ENCODE measurements around the gene ASB3.

ASB3 gene

DNA sequence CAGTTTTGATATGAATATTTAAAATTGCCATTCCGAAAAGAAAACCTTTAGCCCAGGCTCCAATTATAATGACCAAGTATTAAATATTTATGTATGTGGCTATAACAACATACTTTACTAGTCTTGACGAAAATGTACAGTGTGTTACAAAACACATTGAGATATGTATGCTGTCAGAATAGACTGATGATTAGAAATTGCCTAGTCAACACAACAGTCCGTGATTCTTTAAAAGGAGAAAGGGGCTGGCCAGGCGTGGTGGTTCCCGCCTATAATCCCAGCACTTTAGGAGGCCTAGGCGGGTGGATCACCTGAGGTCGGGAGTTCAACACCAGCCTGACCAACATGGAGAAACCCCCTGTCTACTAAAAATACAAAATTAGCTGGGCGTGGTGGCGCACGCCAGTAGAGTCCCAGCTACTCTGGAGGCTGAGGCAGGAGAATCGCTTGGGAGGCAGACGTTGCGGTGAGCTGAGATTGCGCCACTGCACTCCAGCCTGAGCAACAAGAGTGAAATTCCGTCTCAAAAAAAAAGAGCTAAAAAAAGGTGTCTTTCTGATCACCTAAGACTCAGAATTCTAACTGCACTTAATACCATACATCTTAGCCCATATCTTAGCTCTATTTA, 17.3 kb downstream of the ASB3 start:
- peaks cover 43% of the 10 kb centered on the region for H3K79me2 ChIP-seq (ENCODE audit: insufficient read depth, low read length)
- H4K20me1 ChIP-seq (ENCODE audit: insufficient read depth, low read length): no peaks in the 10 kb centered on the region
- peak overlapping the region; percentile 76 for H3K4me2 ChIP-seq (ENCODE audit: low read length)
- TF ChIP-seq, protein P1, sequence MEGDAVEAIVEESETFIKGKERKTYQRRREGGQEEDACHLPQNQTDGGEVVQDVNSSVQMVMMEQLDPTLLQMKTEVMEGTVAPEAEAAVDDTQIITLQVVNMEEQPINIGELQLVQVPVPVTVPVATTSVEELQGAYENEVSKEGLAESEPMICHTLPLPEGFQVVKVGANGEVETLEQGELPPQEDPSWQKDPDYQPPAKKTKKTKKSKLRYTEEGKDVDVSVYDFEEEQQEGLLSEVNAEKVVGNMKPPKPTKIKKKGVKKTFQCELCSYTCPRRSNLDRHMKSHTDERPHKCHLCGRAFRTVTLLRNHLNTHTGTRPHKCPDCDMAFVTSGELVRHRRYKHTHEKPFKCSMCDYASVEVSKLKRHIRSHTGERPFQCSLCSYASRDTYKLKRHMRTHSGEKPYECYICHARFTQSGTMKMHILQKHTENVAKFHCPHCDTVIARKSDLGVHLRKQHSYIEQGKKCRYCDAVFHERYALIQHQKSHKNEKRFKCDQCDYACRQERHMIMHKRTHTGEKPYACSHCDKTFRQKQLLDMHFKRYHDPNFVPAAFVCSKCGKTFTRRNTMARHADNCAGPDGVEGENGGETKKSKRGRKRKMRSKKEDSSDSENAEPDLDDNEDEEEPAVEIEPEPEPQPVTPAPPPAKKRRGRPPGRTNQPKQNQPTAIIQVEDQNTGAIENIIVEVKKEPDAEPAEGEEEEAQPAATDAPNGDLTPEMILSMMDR (IDR thresholded peaks at IDR 0.05; ENCODE audit: low read length): no peak
- TF ChIP-seq EZH2 (IDR thresholded peaks at IDR 0.05; ENCODE audit: borderline replicate concordance, low read length): no peak
- H3K27me3 ChIP-seq (ENCODE audit: insufficient read depth, low read length): no peaks in the 10 kb centered on the region
- peaks cover 42% of the 10 kb centered on the region for H3K36me3 ChIP-seq (ENCODE audit: insufficient read depth, low read length)
- H3K27ac ChIP-seq (ENCODE audit: low read depth, low read length, poor library complexity, severe bottlenecking): peak overlapping the region; percentile 91
- H3K4me3 ChIP-seq (ENCODE audit: low read depth, low read length, poor library complexity, severe bottlenecking): peak overlapping the region; percentile 91
- H3K9me2 ChIP-seq (ENCODE audit: low read depth, low read length): no peaks in the 10 kb centered on the region
- no peak overlapping the region for H2AFZ ChIP-seq (ENCODE audit: low read length)
- peaks cover 4% of the 10 kb centered on the region; the same call in 1 of the 2 replicates for H3F3A ChIP-seq (ENCODE audit: insufficient read depth, low read length)
- peak overlapping the region; percentile 98; the same call in 1 of the 2 replicates for H3K9ac ChIP-seq (ENCODE audit: low read length)
- peaks cover 30% of the 10 kb centered on the region for H3K4me1 ChIP-seq (ENCODE audit: insufficient read depth, low read length, severe bottlenecking)
- no peaks in the 10 kb centered on the region for H3K9me3 ChIP-seq (ENCODE audit: low read length)

DNA sequence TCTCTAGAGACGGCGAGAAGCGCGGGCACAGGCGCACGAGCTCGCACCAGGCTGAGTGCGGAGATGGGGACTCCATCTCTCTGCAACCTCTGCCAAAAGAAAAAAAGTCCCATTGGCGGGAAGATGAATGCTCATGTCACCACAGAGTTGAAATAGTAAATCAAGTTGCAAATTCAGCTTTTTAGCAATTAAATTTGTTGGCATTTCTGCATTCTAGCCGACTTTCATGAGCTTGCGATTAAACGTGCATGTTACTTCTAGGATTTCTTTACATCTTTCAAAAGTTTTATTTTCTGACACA, 18.6 kb downstream of the ASB3 start:
- TF ChIP-seq, protein P1 (IDR thresholded peaks at IDR 0.05; ENCODE audit: low read length): no peak
- no peak for TF ChIP-seq EZH2 (IDR thresholded peaks at IDR 0.05; ENCODE audit: borderline replicate concordance, low read length)
- Histone ChIP-seq H3K36me3 (ENCODE audit: insufficient read depth, low read length) (peaks cover 44% of the 10 kb centered on the region), H3F3A (ENCODE audit: insufficient read depth, low read length) (no peaks in the 10 kb centered on the region), H3K4me1 (ENCODE audit: insufficient read depth, low read length, severe bottlenecking) (peaks cover 30% of the 10 kb centered on the region), H3K9me2 (ENCODE audit: low read depth, low read length) (no peaks in the 10 kb centered on the region), H3K9ac (ENCODE audit: low read length) (peak overlapping the region; percentile 98), H3K4me2 (ENCODE audit: low read length) (peak overlapping the region; percentile 76), H4K20me1 (ENCODE audit: insufficient read depth, low read length) (no peaks in the 10 kb centered on the region), H3K27ac (ENCODE audit: low read depth, low read length, poor library complexity, severe bottlenecking) (peak overlapping the region; percentile 91), H3K27me3 (ENCODE audit: insufficient read depth, low read length) (no peaks in the 10 kb centered on the region), H3K9me3 (ENCODE audit: low read length) (no peaks in the 10 kb centered on the region), H3K4me3 (ENCODE audit: low read depth, low read length, poor library complexity, severe bottlenecking) (peak overlapping the region; percentile 91), H2AFZ (ENCODE audit: low read length) (no peak overlapping the region), H3K79me2 (ENCODE audit: insufficient read depth, low read length) (peaks cover 34% of the 10 kb centered on the region)

DNA sequence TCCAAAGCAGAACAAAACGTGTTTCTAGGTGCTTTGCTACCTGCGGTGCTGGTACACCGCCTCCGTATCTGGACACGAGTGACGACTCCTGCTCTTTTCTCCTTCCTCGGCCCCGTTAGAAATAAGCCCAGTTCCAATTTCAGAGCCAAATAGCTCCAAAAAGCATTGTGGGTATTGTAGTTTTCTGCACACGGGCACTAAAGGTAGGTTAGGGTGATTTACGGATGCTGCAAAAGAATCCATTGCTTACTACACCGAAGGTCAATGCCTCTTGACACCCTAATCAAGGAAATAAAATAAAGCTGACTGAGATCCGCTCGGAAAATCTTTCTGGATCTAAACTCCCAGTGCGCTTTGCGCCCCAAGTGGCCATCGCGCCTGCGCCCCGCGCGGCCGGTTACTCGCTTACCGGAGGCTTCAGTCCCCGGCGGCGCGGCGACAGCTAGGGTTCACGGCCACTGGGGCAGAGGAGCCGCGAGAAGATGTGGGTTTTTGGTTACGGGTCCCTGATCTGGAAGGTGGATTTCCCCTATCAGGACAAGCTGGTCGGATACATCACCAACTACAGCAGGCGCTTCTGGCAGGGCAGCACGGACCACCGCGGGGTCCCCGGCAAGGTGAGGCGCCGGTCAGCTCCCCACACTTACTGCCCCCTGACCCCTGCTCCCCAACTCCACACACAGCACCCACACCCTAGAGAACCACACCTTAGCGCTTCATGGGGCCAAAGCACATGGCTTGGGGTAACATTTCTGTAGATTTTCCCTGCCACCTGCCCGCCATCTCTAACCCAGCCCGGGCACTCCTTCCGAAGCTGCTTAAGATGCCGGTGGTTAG, 19.1 kb downstream of the ASB3 start, which contains the start of gene CHAC2:
Gene CHAC2, plus strand, starts transcription at position 400 of the 837 bp plus-strand sequence. Its CDS starts 83 bp downstream, at position 483.
- peak within 1 kb of the TSS; percentile 98 for H3K9ac ChIP-seq (ENCODE audit: low read length)

More for the DNA sequence above, 19.1 kb downstream of the ASB3 start, which contains the start of gene CHAC2:
- TF ChIP-seq, protein P1 (IDR thresholded peaks at IDR 0.05; ENCODE audit: low read length): no peak
- no peak for TF ChIP-seq EZH2 (IDR thresholded peaks at IDR 0.05; ENCODE audit: borderline replicate concordance, low read length)
- H3K79me2 ChIP-seq (ENCODE audit: insufficient read depth, low read length): peaks cover 29% of the 10 kb centered on the region
- H3K4me2 ChIP-seq (ENCODE audit: low read length): peak within 1 kb of the TSS; percentile 76
- H3F3A ChIP-seq (ENCODE audit: insufficient read depth, low read length): no peaks in the 10 kb centered on the region
- H3K27me3 ChIP-seq (ENCODE audit: insufficient read depth, low read length): no peaks in the 10 kb centered on the region
- no peaks in the 10 kb centered on the region for H3K9me2 ChIP-seq (ENCODE audit: low read depth, low read length)
- no peaks in the 10 kb centered on the region for H3K9me3 ChIP-seq (ENCODE audit: low read length)
- peak within 1 kb of the TSS; percentile 91 for H3K27ac ChIP-seq (ENCODE audit: low read depth, low read length, poor library complexity, severe bottlenecking)
- H2AFZ ChIP-seq (ENCODE audit: low read length): peak within 1 kb of the TSS; percentile 25; the same call in 1 of the 2 replicates
- H4K20me1 ChIP-seq (ENCODE audit: insufficient read depth, low read length): no peaks in the 10 kb centered on the region
- peak within 1 kb of the TSS; percentile 91 for H3K4me3 ChIP-seq (ENCODE audit: low read depth, low read length, poor library complexity, severe bottlenecking)
- H3K4me1 ChIP-seq (ENCODE audit: insufficient read depth, low read length, severe bottlenecking): peaks cover 30% of the 10 kb centered on the region
- H3K36me3 ChIP-seq (ENCODE audit: insufficient read depth, low read length): peaks cover 46% of the 10 kb centered on the region
